Trophoblast cell (in vitro differentiated cells and primary cell): Measurements from ENCODE around the gene TRIM38.
A peak's percentile ranks its signal among the peaks of the same experiment; 100 is the strongest.

Experiments
- DNase-seq, 2 donors: peaks; one replicate each; pipeline ENCODE4 v3.0.0-alpha.2; 2016
- H2AFZ ChIP-seq: 2 replicates; pipeline ENCODE4 v1.6.1; 2013; ENCODE audit warnings: low read length, moderate library complexity, mild to moderate bottlenecking; ENCODE audit not compliant: insufficient read depth, poor library complexity
- H2AK5ac ChIP-seq: 2 replicates; pipeline ENCODE4 v1.6.1; 2013; ENCODE audit warnings: mild to moderate bottlenecking, low read length
- H2BK120ac ChIP-seq: 2 replicates; pipeline ENCODE4 v1.6.1; 2013; ENCODE audit warnings: low read length, mild to moderate bottlenecking, moderate library complexity; ENCODE audit not compliant: insufficient read depth, poor library complexity
- H2BK12ac ChIP-seq: 2 replicates; pipeline ENCODE4 v1.6.1; 2013; ENCODE audit warnings: mild to moderate bottlenecking, low read length, moderate library complexity
- H2BK5ac ChIP-seq: 2 replicates; pipeline ENCODE4 v1.6.1; 2013; ENCODE audit warnings: low read length, low read depth, moderate library complexity, mild to moderate bottlenecking; ENCODE audit not compliant: poor library complexity
- H3K14ac ChIP-seq: 2 replicates; pipeline ENCODE4 v1.6.1; 2013; ENCODE audit warnings: mild to moderate bottlenecking, low read length
- H3K18ac ChIP-seq: 2 replicates; pipeline ENCODE4 v1.6.1; 2013; ENCODE audit warnings: mild to moderate bottlenecking, low read length
- H3K23ac ChIP-seq: 2 replicates; pipeline ENCODE4 v1.6.1; 2013; ENCODE audit warnings: low read length
- H3K27ac ChIP-seq: 2 replicates; pipeline ENCODE4 v1.5.1; 2013; ENCODE audit warnings: low read depth, mild to moderate bottlenecking, inconsistent platforms, low read length, moderate library complexity
- H3K27me3 ChIP-seq: 2 replicates; pipeline ENCODE4 v1.6.1; 2013; ENCODE audit warnings: inconsistent platforms, mild to moderate bottlenecking, low read length, moderate library complexity; ENCODE audit not compliant: insufficient read depth
- H3K36me3 ChIP-seq, 2 experiments: 1 replicate in 1 of 2; 2 replicates in 1 of 2; pipeline ENCODE4 v1.6.1; 2013; ENCODE audit warnings: low read length in 2 of 2, mild to moderate bottlenecking in 2 of 2, moderate library complexity in 1 of 2; ENCODE audit not compliant: insufficient read depth in 2 of 2, control insufficient read depth in 1 of 2
- H3K4ac ChIP-seq: 2 replicates; pipeline ENCODE4 v1.6.1; 2013; ENCODE audit warnings: low read depth, mild to moderate bottlenecking, low read length, moderate library complexity
- H3K4me1 ChIP-seq, 2 experiments: 1 replicate in 1 of 2; 2 replicates in 1 of 2; pipeline ENCODE4 v1.6.1; 2013; ENCODE audit warnings: low read length in 2 of 2, mild to moderate bottlenecking in 2 of 2, moderate library complexity in 1 of 2; ENCODE audit not compliant: insufficient read depth in 2 of 2, control insufficient read depth in 1 of 2
- H3K4me2 ChIP-seq: 2 replicates; pipeline ENCODE4 v1.6.1; 2013; ENCODE audit warnings: inconsistent platforms, mild to moderate bottlenecking, low read length, moderate library complexity
- H3K4me3 ChIP-seq: 2 replicates; pipeline ENCODE4 v1.5.1; 2013; ENCODE audit warnings: mild to moderate bottlenecking, low read depth, low read length, inconsistent platforms
- H3K79me1 ChIP-seq: one replicate; pipeline ENCODE4 v1.6.1; 2013; ENCODE audit warnings: low read length
- H3K79me2 ChIP-seq: 2 replicates; pipeline ENCODE4 v1.6.1; 2013; ENCODE audit warnings: low read length, mild to moderate bottlenecking; ENCODE audit not compliant: control insufficient read depth, insufficient read depth, poor library complexity
- H3K9ac ChIP-seq: 2 replicates; pipeline ENCODE4 v1.6.1; 2013; ENCODE audit warnings: mild to moderate bottlenecking, low read length
- H3K9me3 ChIP-seq: 2 replicates; pipeline ENCODE4 v1.6.1; 2013; ENCODE audit warnings: low read depth, mild to moderate bottlenecking, control low read depth, inconsistent platforms, low read length; ENCODE audit not compliant: insufficient read depth
- H4K12ac ChIP-seq: 2 replicates; pipeline ENCODE4 v1.6.1; 2013; ENCODE audit warnings: low read depth, mild to moderate bottlenecking, low read length, moderate library complexity
- H4K8ac ChIP-seq: 2 replicates; pipeline ENCODE4 v1.6.1; 2013; ENCODE audit warnings: low read depth, mild to moderate bottlenecking, low read length, moderate library complexity
- H4K91ac ChIP-seq: one replicate; pipeline ENCODE4 v1.6.1; 2013; ENCODE audit warnings: low read depth, mild to moderate bottlenecking, low read length, moderate library complexity
- WGBS: extraction: QIAGEN DNeasy Blood & Tissue Kit; methylation state at CpG from one replicate; pipeline ENCODE4 v1.1.7; 2013; ENCODE audit warnings: missing lambda C conversion rate; ENCODE audit not compliant: insufficient read length, insufficient coverage; ENCODE audit errors: extremely low coverage; 5-methylcytosine and 5-hydroxymethylcytosine counted together

Gene TRIM38

GRCh38 chr6:26028746-26029569, 66.4 kb downstream of the TRIM38 start:
- no peak overlapping the region for H2AFZ ChIP-seq
- DNase-seq: no peak
- H2BK5ac ChIP-seq: no peak overlapping the region
- no peak overlapping the region for H4K8ac ChIP-seq
- H3K27ac ChIP-seq: peak overlapping the region; percentile 72
- H3K9ac ChIP-seq: no peak overlapping the region
- no peak overlapping the region for H3K18ac ChIP-seq
- H3K4me1 ChIP-seq: peaks cover 2% of the 10 kb centered on the region in 2 experiments
- no peak overlapping the region for H3K23ac ChIP-seq
- H3K79me1 ChIP-seq: peaks cover 26% of the 10 kb centered on the region
- no peaks in the 10 kb centered on the region for H3K9me3 ChIP-seq
- H2BK12ac ChIP-seq: peak overlapping the region; percentile 65
- H3K4me2 ChIP-seq: no peak overlapping the region
- no peak overlapping the region for H3K4ac ChIP-seq
- no peak overlapping the region for H2BK120ac ChIP-seq
- H2AK5ac ChIP-seq: no peak overlapping the region
- H3K79me2 ChIP-seq: peaks cover 3% of the 10 kb centered on the region
- H3K4me3 ChIP-seq: no peak overlapping the region
- no peaks in the 10 kb centered on the region for H3K27me3 ChIP-seq
- H4K12ac ChIP-seq: no peak overlapping the region
- WGBS: no CpG with 5 or more reads among the region's 10 CpGs
- no peaks in the 10 kb centered on the region for H3K36me3 ChIP-seq
- H4K91ac ChIP-seq: peak overlapping the region; percentile 42
- H3K14ac ChIP-seq: peak overlapping the region; percentile 71

DNA sequence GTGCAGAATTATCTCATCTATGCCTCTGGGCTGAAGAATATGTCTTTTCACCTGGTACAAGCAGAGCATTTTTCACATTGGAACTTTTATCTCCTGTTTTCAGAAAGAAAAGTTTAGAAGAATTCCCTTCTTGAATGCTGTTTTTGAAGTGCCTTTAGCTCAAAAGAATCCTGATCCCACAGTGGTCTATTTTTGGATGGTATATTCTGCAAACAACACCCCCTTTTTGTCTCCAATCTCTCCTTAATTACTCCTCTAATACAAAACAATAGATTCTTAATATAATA, 66.9 kb downstream of the TRIM38 start:
- no peak overlapping the region for H2BK120ac ChIP-seq
- H3K18ac ChIP-seq: no peak overlapping the region
- peaks cover 28% of the 10 kb centered on the region for H3K79me1 ChIP-seq
- H3K27ac ChIP-seq: no peak overlapping the region
- H2BK12ac ChIP-seq: no peak overlapping the region
- H3K14ac ChIP-seq: no peak overlapping the region
- DNase-seq: no peak
- peaks cover 2 to 4% of the 10 kb centered on the region in 2 experiments for H3K4me1 ChIP-seq
- H3K4me2 ChIP-seq: no peak overlapping the region
- H4K91ac ChIP-seq: no peak overlapping the region
- no peak overlapping the region for H3K9ac ChIP-seq
- no peak overlapping the region for H3K4me3 ChIP-seq
- H3K79me2 ChIP-seq: peaks cover 3% of the 10 kb centered on the region
- no peaks in the 10 kb centered on the region for H3K27me3 ChIP-seq
- no peak overlapping the region for H2AFZ ChIP-seq
- H3K23ac ChIP-seq: no peak overlapping the region
- no peak overlapping the region for H3K4ac ChIP-seq
- no peaks in the 10 kb centered on the region for H3K9me3 ChIP-seq
- H2AK5ac ChIP-seq: no peak overlapping the region
- no peaks in the 10 kb centered on the region for H3K36me3 ChIP-seq
- H4K8ac ChIP-seq: no peak overlapping the region
- no peak overlapping the region for H2BK5ac ChIP-seq
- no peak overlapping the region for H4K12ac ChIP-seq

GRCh38 chr6:26029857-26030653, 67.5 kb downstream of the TRIM38 start:
- Histone ChIP-seq H3K4ac (no peak overlapping the region), H3K4me1 (peaks cover 2 to 7% of the 10 kb centered on the region in 2 experiments), H3K4me2 (no peak overlapping the region), H3K79me2 (peaks cover 3% of the 10 kb centered on the region), H3K79me1 (peaks cover 31% of the 10 kb centered on the region), H2BK12ac (no peak overlapping the region), H2AK5ac (no peak overlapping the region), H3K9ac (no peak overlapping the region), H3K23ac (no peak overlapping the region), H2AFZ (no peak overlapping the region), H2BK5ac (no peak overlapping the region), H4K12ac (no peak overlapping the region), H2BK120ac (no peak overlapping the region), H3K4me3 (no peak overlapping the region), H3K27me3 (no peaks in the 10 kb centered on the region), H3K14ac (no peak overlapping the region), H3K27ac (peak overlapping the region; percentile 30), H4K91ac (no peak overlapping the region), H3K18ac (no peak overlapping the region), H3K9me3 (no peaks in the 10 kb centered on the region), H4K8ac (no peak overlapping the region), H3K36me3 (no peaks in the 10 kb centered on the region)
- no peak for DNase-seq
- no CpG with 5 or more reads among the region's 7 CpGs for WGBS

DNA sequence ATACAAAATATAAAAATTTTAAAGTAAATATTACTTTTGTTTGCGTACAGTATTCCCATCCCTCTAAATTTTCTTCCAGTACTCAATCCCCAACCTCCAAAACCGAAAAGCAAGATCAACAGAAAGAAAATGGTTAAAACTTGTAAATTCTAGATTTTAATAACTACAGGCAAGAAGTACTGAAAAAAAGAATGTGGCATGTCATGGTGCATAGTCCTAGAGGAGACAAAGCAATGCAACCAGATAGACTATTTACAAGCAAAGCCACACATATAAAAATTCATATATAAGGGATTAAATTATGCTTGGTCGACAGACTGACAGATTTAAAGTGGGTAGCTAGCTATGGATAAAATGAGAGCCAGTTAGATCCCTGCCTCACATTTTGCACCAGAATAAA, 68.1 kb downstream of the TRIM38 start:
- no peak overlapping the region for H2BK120ac ChIP-seq
- no peak overlapping the region for H2BK5ac ChIP-seq
- H4K91ac ChIP-seq: no peak overlapping the region
- H2AFZ ChIP-seq: no peak overlapping the region
- H3K9ac ChIP-seq: no peak overlapping the region
- H3K9me3 ChIP-seq: no peaks in the 10 kb centered on the region
- H3K27ac ChIP-seq: no peak overlapping the region
- H3K14ac ChIP-seq: no peak overlapping the region
- no peak overlapping the region for H3K18ac ChIP-seq
- peaks cover 0 to 7% of the 10 kb centered on the region in 2 experiments for H3K4me1 ChIP-seq
- no peak for DNase-seq
- no peak overlapping the region for H3K4me3 ChIP-seq
- H3K79me2 ChIP-seq: peaks cover 3% of the 10 kb centered on the region
- no CpG with 5 or more reads among the region's 3 CpGs for WGBS
- no peak overlapping the region for H4K8ac ChIP-seq
- peaks cover 31% of the 10 kb centered on the region for H3K79me1 ChIP-seq
- no peak overlapping the region for H2AK5ac ChIP-seq
- H2BK12ac ChIP-seq: no peak overlapping the region
- H3K27me3 ChIP-seq: no peaks in the 10 kb centered on the region
- no peak overlapping the region for H3K4me2 ChIP-seq
- no peak overlapping the region for H3K23ac ChIP-seq
- no peaks in the 10 kb centered on the region for H3K36me3 ChIP-seq
- no peak overlapping the region for H3K4ac ChIP-seq
- H4K12ac ChIP-seq: no peak overlapping the region
